HG03439 (cell line): Measurements from ENCODE around the gene CYP26B1.

Source experiments
- ATAC-seq: cut with Tn5 transposase; IDR thresholded peaks from one replicate; pipeline ENCODE4 v1.9.1; 2021; ENCODE audit warnings: mild to moderate bottlenecking, moderate library complexity; ENCODE audit not compliant: unreplicated experiment

Gene CYP26B1

GRCh38 chr2:72155737-72156136 is 8.1 kb upstream of the CYP26B1 start:
- ATAC-seq: no peak

GRCh38 chr2:72155151-72155550 is 7.5 kb upstream of the CYP26B1 start:
- ATAC-seq: no peak

GRCh38 chr2:72154386-72154975 is 6.8 kb upstream of the CYP26B1 start:
- no peak for ATAC-seq

- ATAC-seq: no peak
Measured at GRCh38 chr2:72153924-72154323, 6.3 kb upstream of the CYP26B1 start.

- no peak for ATAC-seq
Measured at GRCh38 chr2:72153026-72153791, 5.5 kb upstream of the CYP26B1 start.

GRCh38 chr2:72150861-72151356 is 3.2 kb upstream of the CYP26B1 start:
- ATAC-seq: no peak

- peak; percentile 80 for ATAC-seq
Measured at GRCh38 chr2:72150157-72150860, 2.6 kb upstream of the CYP26B1 start.

GRCh38 chr2:72149556-72150156 is 2.0 kb upstream of the CYP26B1 start:
- no peak for ATAC-seq

GRCh38 chr2:72148837-72149555 is 1.3 kb upstream of the CYP26B1 start:
- ATAC-seq: no peak

GRCh38 chr2:72148003-72148836 is 558 bp upstream of the CYP26B1 start:
- ATAC-seq: no peak

GRCh38 chr2:72146347-72147302 is 1.0 kb downstream of the CYP26B1 start:
- ATAC-seq: no peak

- ATAC-seq: no peak
Measured at GRCh38 chr2:72145658-72146329, 1.9 kb downstream of the CYP26B1 start.

- ATAC-seq: no peak
Measured at GRCh38 chr2:72145289-72145657, 2.4 kb downstream of the CYP26B1 start.

GRCh38 chr2:72144632-72145288 is 2.9 kb downstream of the CYP26B1 start:
- ATAC-seq: no peak

GRCh38 chr2:72144274-72144631 is 3.4 kb downstream of the CYP26B1 start:
- ATAC-seq: no peak

GRCh38 chr2:72143441-72144273 is 4.0 kb downstream of the CYP26B1 start:
- ATAC-seq: no peak
